ENCODE data around the gene PACSIN2.
"Not testable (repeated sequence)": the region's sequence is repeated elsewhere in the genome, so short reads cannot be mapped to it uniquely, and the experiment has no call there.

The PACSIN2 gene

DNA sequence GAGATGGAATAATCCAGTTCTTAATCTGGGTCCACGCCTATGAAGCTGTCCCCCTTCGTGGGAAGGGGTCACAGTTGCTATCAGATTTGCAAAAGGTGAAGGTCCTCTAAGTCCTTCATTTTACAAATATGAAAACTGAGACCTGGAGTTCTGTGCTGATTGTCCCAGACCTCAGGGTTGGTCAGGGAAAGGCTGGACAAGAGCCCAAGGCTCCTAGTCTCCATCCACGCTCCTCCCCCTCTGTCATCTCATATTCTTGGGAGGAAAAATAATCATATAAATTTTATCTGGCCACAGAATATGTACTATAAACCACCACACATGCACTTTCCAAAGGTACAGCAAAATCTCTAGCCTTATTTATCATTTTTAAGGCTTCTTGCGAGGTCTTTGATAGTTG lies 5.5 kb downstream of the PACSIN2 start:
- DNase-seq (ENCODE audit: low spot score) = no peak

DNA sequence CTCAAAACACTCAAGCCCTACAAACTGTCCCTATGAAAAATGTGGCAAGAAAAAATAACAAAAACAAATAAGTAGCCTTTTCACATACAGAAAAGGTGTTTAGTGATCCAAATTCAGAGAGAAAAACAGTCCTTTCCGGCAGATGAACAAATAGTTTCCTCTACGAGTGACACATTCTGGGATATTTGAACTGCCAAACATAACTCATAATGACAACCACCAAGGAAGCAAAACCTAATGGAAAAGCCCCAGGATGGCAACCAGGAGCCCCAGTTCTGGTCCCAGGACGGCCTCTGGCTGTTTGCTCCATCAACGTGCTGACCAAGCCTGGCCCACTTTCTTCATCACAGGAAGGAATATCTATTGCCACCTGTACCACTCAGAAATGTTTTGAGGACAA lies 6.0 kb downstream of the PACSIN2 start:
- DNase-seq (ENCODE audit: low spot score) = no peak

DNA sequence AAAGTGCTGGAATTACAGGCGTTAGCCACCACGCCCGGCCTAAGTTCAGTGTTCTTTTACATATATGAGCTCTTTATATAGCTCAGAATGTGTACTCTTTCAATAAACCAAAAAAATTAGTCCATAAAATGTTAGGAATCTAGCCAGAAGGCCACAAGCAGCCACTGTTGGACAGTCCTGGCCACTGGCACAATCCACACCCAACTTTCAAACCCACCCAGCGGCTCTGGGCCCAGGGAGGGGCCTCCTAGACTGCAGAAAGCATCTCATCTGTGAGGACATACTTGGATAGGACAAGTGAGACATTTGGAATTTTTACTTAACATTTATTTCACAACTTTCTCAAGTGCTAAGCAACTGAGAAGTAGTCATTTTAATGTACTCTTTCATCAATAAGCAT lies 6.4 kb downstream of the PACSIN2 start:
- DNase-seq (ENCODE audit: low spot score) = no peak

DNA sequence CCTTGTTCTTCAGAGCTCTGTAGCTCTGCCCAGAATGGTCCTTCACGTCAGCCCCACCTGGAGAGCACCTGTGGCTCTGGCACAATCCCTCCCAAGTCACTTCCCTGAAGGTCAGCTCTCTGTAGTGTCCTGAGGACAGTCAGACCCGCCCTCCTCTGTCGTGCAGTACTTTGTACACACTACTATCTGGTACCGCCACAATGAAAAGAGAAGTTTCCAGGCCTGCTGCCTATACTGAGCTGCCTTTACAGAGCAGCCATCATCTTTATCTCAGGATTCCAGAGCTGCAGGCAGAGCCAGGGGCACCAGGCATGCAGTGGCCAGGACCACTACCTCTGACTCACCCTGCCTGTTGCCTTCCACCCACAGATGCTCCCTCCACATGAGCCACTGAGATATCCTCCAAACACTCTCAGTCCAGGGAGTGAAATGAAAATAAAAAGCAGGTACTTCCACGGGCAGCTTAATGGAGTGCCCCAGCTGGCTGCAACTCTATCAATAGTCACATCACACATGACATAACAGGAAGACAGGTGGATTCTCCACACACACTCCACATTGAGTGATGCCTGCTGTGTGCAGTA lies 7.3 kb downstream of the PACSIN2 start:
- peak; percentile 52 for DNase-seq (ENCODE audit: low spot score)

DNA sequence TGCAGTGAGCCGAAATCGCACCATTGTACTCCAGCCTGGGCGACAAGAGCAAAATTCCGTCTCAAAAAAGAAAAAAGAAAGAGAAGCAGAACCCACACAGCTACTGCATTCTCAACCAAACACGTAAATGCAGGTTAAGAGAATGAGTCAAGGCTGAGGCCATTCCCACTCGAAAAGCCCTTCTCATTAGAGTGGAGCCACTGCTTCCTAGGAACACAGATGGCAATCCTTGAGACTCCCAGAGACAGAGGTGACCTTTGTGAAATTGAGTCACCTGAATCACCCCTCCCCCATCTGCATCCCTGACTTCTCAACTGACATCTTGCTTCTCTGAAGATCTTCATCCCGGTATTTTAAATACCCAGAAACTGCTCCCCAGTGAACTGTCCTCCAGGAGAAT lies 8.2 kb downstream of the PACSIN2 start:
- no peak for DNase-seq (ENCODE audit: low spot score)

DNA sequence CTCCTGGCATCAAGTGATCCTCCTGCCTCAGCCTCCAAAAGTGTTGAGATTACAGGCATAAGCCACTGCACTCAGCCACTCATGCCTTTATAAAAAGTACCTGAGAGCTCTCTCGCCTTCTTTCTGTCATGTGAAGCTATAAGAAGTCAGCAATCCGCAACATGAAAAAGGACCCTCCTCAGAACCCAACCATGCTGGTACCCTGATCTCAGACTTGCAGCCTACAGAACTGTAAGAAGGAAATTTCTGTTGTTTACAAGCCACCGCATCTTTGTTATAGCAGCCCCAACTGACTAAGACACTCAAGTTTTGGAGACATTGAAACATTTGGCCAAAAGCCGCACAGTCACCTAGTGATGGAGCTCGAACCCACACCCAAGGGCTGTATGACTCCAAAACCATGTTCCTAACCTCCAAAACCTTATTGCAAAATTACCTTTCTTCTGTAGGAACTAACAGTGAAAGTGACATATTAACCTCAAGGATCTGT lies 8.9 kb downstream of the PACSIN2 start:
- DNase-seq (ENCODE audit: low spot score) = no peak

DNA sequence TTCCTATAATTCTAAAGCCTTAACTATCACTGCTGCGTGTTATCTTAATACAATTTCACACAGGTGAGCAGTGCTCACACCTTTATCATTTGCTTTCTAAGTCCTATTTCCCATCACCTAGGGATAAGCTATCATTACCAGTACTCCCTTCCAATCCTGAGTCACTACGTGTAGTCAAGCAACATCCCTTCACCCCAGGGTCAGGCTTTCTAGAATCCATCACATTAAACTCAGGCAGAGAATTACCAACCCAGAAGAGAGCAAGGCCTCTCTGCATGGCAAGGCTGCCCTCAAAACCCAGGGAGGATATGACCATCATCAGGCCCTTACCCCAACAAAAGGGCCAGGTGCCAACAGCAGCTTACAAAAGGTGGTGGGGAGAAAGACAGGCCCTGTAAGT lies 9.8 kb downstream of the PACSIN2 start:
- DNase-seq (ENCODE audit: low spot score) = no peak

DNA sequence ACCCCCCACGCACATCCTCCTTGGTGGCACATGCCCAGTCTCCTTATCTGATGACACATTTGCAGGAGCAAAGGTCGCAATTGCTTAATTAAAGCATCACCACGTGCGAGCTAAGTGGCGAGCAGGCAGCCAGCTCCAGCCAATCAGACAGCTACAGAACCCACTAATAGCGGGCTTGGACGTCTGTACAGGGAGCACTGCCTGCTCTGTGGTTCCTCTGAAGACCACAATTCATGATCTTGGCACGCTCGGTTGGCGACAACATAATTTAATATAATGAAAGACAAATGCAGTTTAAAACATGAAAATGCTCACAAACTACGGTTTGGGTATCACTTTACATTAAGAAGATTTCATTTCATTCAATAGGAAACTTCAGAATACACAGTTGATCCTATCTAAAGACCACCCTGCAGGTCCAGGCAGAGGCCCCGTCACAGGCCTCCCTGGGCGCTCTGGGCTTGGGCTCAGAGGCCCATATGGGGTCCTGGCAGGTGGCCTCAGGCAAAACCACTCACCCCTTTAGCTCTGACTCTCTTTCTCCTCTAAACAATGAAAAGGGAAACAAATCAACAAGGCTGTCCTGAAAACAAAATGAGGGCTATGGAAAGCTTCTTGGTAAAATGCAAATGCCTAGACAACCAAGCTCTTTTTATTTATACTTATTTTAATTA lies 10.4 kb downstream of the PACSIN2 start:
- DNase-seq (ENCODE audit: low spot score) = peak; percentile 12

DNA sequence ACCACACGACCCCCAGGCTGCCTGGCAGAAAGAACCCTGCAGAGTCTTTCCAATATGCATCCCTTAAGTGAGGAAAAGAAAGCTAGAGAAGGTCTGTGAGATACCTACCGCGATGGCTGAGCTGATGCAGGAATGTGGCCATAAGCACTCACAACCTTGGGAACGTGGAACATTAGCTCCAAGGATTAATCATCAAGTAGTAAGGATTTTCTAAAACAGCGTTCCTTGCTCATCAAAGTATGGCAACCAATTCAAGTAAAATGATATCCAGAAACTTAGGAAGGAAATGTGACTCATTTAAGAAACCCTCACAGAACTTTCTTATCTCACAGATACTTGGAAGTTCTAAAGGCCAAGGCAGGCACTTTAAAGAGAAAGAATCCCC lies 12.8 kb downstream of the PACSIN2 start:
- DNase-seq (ENCODE audit: low spot score) = no peak

DNA sequence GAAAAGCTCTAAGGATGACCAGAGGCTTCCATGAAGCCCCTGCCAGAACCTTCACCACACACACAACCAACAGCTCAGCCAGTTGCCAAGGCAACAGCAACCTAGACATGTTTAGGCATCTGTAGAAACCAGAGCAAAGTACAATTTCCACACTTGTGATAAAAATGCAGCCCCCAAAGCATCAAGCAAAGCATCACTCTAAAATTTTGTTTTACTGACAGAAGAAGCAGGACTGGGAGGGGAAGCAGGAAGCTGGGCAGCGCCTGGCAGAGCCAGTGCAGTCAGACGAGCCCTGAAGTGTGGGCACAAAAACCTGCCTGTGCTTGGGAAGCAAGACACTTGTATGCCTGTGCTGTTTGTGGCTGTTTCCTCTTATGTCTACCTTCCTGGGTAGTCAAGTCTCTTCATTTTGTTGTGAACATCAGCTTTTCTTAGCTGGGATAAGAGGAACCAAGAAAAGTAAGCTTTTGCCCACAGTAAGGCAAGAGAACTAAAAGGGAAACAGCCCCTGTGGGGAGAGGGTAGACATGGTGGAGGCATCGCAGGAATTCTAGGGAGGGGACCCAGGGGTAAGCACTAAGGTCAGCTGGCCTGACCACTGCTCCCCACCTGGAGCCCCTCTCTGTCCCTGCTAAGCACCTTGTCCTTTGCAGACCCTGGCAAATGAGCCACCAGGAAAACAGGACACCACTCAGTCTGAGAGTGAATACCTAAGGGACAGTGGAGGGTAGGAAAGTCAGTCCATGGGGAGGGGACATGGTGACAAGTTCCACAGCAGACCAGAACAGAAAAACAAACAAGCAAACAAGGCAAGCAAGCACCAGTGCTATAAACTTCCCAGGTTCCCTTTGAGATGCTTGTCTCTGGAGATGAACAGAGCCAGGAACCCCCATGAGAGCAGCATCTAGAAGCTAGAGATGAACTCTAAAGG lies 13.4 kb downstream of the PACSIN2 start:
- DNase-seq (ENCODE audit: low spot score) = no peak

DNA sequence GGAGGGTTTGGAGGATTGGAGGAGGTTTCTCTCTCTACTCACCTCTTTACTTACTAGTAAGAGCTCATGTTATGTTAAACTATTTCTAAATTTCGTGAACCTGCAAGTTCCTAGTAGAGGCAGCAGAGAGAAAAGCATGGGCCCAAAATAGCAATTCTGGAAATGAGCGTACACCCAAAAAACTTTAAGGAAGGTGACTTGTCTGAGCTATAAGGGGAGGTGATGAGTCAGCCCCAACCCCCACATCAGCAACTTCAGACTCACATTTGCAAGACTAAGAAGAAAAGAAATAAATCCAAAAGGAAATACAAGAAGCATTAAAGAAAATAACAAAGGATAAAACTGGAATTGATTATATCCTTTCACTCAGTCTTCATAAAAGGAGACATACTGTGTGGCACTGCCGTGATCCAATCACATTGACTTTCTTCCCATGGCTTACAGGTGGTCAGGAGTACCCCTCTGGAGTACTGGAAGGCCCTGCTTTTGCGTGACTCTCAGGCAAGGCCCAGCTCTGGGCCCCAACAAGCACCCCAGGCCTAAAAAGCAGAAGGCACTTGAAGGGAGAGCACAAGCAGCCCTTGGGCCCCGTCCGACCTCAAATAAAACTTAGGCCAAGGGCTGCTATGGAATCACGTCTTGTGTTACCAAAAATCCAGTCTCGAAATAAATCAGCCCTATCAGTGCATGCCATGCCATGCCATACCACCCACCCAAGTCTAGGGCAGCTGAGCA lies 14.3 kb downstream of the PACSIN2 start:
- DNase-seq (ENCODE audit: low spot score) = no peak

DNA sequence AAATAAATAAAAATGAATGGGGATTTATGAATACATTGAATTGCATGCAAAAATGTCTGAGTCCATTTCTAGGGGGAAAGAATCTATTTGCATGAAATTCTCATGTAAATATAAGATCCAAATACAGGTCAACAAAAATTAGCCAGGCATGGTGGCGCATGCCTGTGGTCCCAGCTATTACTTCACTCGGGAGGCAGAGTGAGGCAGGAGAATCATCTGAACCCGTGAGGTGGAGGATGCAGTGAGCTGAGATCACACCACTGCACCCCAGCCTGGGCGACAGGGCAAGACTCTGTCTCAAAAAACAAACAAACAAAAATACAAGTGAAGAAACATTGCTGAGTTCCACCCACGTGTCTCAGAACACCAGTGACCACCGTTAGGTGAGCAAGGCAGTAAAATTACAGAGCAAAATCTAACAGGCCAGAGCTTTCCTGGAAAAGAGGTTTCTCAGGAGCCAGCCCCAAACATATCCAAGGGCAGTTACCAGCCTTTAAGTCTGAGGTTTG lies 17.3 kb downstream of the PACSIN2 start:
- DNase-seq (ENCODE audit: low spot score) = no peak

DNA sequence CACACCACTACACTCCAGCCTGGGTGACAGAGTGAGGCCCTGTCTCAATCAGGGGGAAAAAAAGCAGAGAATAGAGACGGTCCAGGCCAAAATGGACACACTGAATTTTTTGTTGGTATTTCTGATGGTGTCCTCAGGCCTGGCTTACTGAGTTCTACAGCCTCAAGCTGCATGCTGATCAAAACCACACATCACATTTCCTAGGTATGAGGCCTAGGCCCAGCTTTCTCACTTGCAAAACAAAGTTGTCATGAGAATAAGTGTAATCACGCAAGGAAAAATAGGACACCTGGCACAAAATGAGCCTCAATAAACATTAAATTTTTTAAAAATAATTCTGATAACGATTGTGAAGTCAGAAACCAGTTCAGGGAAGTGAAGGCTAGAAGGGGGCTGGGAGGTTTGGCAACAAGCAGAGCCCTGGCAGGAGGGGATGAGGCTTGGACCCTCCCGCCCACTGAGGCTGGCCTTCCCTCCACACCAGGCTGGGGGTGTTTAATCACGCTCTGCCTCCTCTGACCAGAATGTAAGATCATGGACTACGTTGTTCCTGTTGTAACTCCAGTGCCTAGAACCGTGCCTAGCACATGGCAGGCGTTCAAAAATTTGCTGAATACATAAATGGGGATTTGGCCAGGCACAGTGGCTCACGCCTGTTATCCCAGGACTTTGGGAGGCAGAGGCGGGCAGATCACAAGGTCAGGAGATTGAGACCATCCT lies 18.1 kb downstream of the PACSIN2 start:
- DNase-seq (ENCODE audit: low spot score) = no peak

DNA sequence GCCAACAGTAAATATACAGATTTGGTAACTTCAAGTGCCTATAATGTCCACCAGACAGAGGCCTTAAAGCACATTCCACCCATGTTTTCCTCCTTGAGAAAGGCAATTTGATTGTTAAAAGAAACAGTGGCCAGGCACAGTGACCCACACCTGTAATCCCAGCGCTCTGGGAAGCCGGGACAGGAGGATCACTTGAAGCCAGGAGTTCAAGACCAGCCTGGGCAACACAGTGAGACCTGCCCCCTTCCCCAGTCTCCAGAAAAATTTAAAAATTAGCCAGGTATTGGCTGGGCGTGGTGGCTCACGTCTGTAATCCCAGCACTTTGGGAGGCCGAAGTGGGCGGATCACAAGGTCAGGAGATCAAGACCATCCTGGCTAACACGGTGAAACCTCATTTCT lies 19.3 kb downstream of the PACSIN2 start:
- DNase-seq (ENCODE audit: low spot score) = not testable (repeated sequence)

DNA sequence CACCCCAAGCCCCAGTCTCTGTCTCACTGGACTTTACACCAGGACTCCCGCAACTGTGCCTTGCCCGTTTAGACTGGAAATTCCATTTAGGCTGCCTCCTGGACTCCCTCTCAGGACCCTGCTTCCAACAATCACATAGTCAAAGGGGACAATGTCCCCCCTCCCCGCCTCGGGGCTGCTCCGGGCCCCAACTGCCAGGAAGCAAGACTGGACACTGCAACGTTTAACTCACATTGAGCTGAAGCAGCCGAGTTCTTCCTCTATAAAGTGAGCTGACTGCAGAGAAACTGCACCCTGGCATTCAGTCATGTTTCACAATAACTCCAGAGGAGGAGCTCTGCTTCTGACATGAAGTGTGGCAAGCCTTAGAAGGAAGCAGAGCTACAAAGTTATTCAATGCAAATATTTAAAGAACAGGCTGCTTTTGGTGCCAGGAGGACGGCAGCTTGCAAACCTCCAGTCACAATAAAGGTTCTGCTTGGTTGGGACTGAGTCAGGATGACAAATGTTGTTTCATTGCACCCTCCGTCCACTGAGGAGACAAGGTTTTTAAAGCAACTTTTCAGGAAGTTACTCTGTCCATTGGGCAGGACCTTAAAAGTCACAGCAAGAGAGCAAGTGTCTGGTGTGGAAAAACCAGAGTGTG lies 19.9 kb downstream of the PACSIN2 start:
- no peak for DNase-seq (ENCODE audit: low spot score)

DNA sequence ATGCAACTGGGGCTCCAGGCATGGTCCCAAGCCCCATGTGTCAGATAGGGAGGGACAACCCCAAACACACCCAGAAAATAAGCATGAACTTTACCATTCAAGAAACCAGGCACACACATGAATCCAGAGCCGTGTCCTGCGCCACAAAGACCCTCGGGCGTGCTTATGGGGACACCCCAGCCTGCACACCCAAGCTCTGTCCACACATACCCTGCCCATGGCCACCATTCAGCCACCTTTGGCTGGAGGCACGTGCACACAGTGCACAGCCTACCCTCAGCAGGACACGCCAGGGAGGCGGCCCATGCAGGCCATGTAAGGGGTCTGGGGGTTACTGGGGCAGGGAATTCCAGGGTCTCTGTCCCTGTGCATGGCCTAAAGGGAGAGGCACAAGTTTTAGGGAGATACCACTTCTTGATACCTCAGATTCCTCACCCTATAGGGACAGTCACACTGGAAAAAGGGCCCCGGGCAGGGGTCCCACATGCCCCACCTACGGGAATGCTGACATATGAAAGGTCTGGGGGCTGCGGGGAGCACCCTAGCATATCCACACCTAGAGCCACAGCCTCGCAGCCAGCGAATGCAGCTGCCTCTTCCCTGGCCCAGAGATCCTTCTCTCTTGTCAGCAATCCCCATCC lies 20.6 kb downstream of the PACSIN2 start:
- no peak for DNase-seq (ENCODE audit: low spot score)

DNA sequence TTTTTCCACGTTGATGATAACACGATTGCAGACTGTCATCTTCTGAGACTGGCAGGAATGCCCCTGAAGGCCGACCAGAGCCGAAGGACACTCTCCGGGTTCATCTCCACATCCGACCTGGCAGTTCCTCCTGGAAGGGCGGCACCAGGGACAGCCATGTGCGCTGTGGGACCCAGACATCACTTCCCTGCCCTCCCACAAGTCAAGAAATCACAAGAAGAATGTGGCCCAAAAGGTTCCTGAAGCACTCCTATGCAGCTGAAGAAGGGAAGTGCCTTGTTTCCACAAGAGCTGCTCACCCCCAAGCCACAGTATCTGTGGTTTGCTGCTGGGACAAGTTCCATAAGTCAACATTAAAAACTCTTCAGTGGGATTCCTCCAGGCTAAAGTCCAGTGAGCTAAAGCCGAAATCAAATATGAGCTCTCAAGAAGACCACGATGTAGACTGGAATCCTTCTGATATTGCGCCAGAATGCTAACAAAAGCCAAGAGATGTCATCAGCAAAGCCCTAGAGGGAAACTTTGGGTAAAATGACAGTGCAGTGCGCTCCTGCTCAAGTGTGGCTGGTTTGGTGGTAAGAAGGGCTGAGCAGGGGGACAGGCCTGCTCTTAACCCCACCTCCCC lies 21.2 kb downstream of the PACSIN2 start:
- no peak for DNase-seq (ENCODE audit: low spot score)

DNA sequence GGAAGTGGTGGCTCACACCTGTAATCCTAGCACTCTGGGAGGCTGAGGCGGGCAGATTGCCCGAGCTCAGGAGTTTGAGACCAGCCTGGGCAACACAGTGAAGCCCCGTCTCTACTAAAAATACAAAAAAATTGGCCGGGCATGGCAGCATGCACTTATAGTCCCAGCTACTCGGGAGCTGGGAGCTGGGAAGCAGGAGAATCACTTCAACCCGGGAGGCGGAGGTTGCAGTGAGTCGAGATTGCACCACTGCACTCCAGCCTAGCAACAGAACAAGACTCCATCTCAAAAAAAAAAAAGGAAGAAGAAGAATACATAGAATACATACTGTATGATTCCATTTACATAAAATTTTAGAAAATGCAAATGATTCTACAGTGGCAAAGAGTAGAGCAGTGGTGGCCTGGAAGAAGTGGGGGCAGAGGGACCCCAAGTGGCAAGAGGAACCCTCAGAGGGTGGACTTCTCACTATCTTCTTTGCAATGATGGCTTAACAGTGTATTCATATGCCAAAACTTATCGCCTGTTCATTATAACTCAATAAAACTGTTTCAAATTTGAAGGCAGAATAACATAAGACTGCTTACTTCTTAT lies 22.0 kb downstream of the PACSIN2 start:
- DNase-seq (ENCODE audit: low spot score) = no peak

DNA sequence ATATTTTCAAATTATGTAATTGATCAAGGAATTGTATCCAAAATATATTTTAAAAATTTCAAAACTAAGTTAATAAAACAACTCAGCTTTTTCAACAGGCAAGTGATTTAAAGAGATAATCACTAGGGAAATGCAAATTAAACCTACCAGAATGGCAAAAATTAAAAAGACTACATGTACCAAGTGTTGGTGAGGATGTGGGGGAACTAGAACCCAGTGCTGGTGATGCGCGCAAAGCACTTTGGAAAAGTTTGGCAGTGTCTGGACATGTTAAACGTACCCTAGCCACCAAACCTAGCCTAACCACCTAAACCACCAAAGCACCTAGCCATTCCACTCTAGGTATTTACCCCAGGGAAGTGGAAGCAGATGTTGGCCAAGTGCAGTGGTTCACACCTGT lies 22.9 kb downstream of the PACSIN2 start:
- DNase-seq (ENCODE audit: low spot score) = no peak

All from hematopoietic multipotent progenitor cell treated with erythropoietin and hydrocortisone succinate and interleukin-3 and kit ligand, for 17 days (in vitro differentiated cells).